PC-3 (cell line): ENCODE measurements around the gene VGLL3. TPM values are rescaled to one million over a fixed set of nuclear protein-coding genes. Genes with fewer than 3 reads are reported as not detected.

Experiments
- ATAC-seq: fragments of 200-7000 bp; cut with Tn5 transposase; 2 replicates; pipeline ENCODE4 v1.9.1; 2020; ENCODE audit warnings: mild to moderate bottlenecking, moderate library complexity
- BruUV-seq: library from RNA; stranded (reverse); fragments of 400-500 nt; replicated peaks from 2 replicates; lab custom pipeline; 2021; lab: Mats Ljungman, UMichigan
- CTCF ChIA-PET: fragments of 300-600 bp; sonication (Branson Sonifier 250); formaldehyde crosslinking; loops from one replicate; lab custom pipeline; 2022; ENCODE audit warnings: antibody characterized with exemption; lab: Charles Lee
- POLR2A ChIA-PET: fragments of 300-600 bp; sonication (Branson Sonifier 250); formaldehyde crosslinking; loops from one replicate; lab custom pipeline; 2022; ENCODE audit warnings: antibody characterized with exemption; ENCODE audit not compliant: unreplicated experiment; lab: Charles Lee
- DNase-seq: peaks from one replicate; pipeline ENCODE4 v3.0.0-alpha.2; 2015
- H2AFZ ChIP-seq: fragments of 300-600 bp; sonication (generic); 2 replicates; pipeline ENCODE4 v1.6.0; 2016; ENCODE audit warnings: antibody characterized with exemption, low read length
- H3F3A ChIP-seq: fragments of 300-600 bp; sonication (generic); one replicate; pipeline ENCODE4 v1.6.0; 2017; ENCODE audit warnings: antibody characterized with exemption, low read length, control low read depth, mild to moderate bottlenecking; ENCODE audit not compliant: unreplicated experiment
- H3K27ac ChIP-seq: fragments of 300-600 bp; sonication (generic); 2 replicates; pipeline ENCODE4 v1.5.1; 2016; ENCODE audit warnings: mild to moderate bottlenecking, low read length
- H3K27me3 ChIP-seq: fragments of 300-600 bp; sonication (generic); 2 replicates; pipeline ENCODE4 v1.6.1; 2016; ENCODE audit warnings: low read length, mixed read lengths
- H3K36me3 ChIP-seq: fragments of 300-600 bp; sonication (generic); 2 replicates; pipeline ENCODE4 v1.6.1; 2016; ENCODE audit warnings: low read depth, mixed run types, low read length, mixed read lengths
- H3K4me1 ChIP-seq: fragments of 300-600 bp; sonication (generic); 2 replicates; pipeline ENCODE4 v1.5.1; 2016; ENCODE audit warnings: low read length; ENCODE audit not compliant: insufficient read depth
- H3K4me2 ChIP-seq: fragments of 300-600 bp; sonication (generic); 2 replicates; pipeline ENCODE4 v1.6.0; 2016; ENCODE audit warnings: low read length
- H3K4me3 ChIP-seq: fragments of 300-600 bp; sonication (generic); 2 replicates; pipeline ENCODE4 v1.5.1; 2016; ENCODE audit warnings: mild to moderate bottlenecking, low read length, mixed read lengths
- H3K79me2 ChIP-seq: fragments of 300-600 bp; sonication (generic); 2 replicates; pipeline ENCODE4 v1.6.1; 2017; ENCODE audit warnings: low read length, mixed read lengths
- H3K9ac ChIP-seq: fragments of 300-600 bp; sonication (generic); 2 replicates; pipeline ENCODE4 v1.6.0; 2016; ENCODE audit warnings: mild to moderate bottlenecking, low read length
- H3K9me2 ChIP-seq: fragments of 300-600 bp; sonication (generic); replicated peaks from 2 replicates; pipeline ENCODE4 v1.6.1; 2016; ENCODE audit warnings: mixed run types, low read length, mixed read lengths
- H3K9me3 ChIP-seq: fragments of 300-600 bp; sonication (generic); 2 replicates; pipeline ENCODE4 v1.6.1; 2016; ENCODE audit warnings: low read length, mixed read lengths
- H4K20me1 ChIP-seq: fragments of 300-600 bp; sonication (generic); 2 replicates; pipeline ENCODE4 v1.6.1; 2016; ENCODE audit warnings: low read length, mixed read lengths
- CTCF ChIP-seq: fragments of 300-600 bp; sonication (generic); conservative IDR thresholded peaks from 2 replicates; pipeline ENCODE4 v1.5.1; 2017; ENCODE audit warnings: antibody characterized with exemption, low read depth, mild to moderate bottlenecking, low read length
- EZH2 ChIP-seq: fragments of 300-600 bp; sonication (generic); IDR thresholded peaks from one replicate; pipeline ENCODE4 v1.6.1; 2017; ENCODE audit warnings: antibody characterized with exemption, mild to moderate bottlenecking, low read length; ENCODE audit not compliant: unreplicated experiment
- EZH2phosphoT487 ChIP-seq: fragments of 300-600 bp; sonication (generic); IDR thresholded peaks from 2 replicates; pipeline ENCODE4 v1.6.1; 2018; ENCODE audit warnings: mild to moderate bottlenecking, antibody characterized with exemption, low read length, borderline replicate concordance
- intact Hi-C: fragments of 100-400 bp; cut with micrococcal nuclease; formaldehyde crosslinking; loops from 2 replicates; pipeline ENCODE4 v1.9.0; 2023
- total RNA-seq: library from RNA; depleted of rRNA; stranded (reverse); fragments of >200 nt; gene quantifications from 2 replicates; pipeline ENCODE4 v1.2.3, GENCODE V29; 2014

Gene VGLL3
- total RNA-seq, 1 experiment from 2014 or later: 1.3 TPM

- ChIA-PET CTCF (no interaction called here), POLR2A (no interaction called here)
- Histone ChIP-seq H2AFZ (no peak overlapping the region), H3K9me3 (no peaks in the 10 kb centered on the region), H3K36me3 (no peaks in the 10 kb centered on the region), H3F3A (no peaks in the 10 kb centered on the region), H3K27ac (peak overlapping the region; percentile 25), H3K9ac (no peak overlapping the region), H4K20me1 (no peaks in the 10 kb centered on the region), H3K79me2 (no peaks in the 10 kb centered on the region), H3K4me2 (peak overlapping the region; percentile 23), H3K4me3 (no peak overlapping the region), H3K27me3 (no peaks in the 10 kb centered on the region), H3K4me1 (peaks cover 41% of the 10 kb centered on the region), H3K9me2 (no peaks in the 10 kb centered on the region)
- no TSS peak for BruUV-seq
- intact Hi-C loops: loop anchor here (5.0 kb wide), 1 partner anchor 42 kb away; the partner anchor contains the start of gene VGLL3
- DNase-seq: no peak
- TF ChIP-seq CTCF (no peak), EZH2phosphoT487 (no peak), EZH2 (no peak)
- ATAC-seq: no peak
These were observed 40.2 kb downstream of the VGLL3 start for GRCh38 chr3:86950717-86951116.

- no peak for TF ChIP-seq EZH2
- TF ChIP-seq EZH2phosphoT487: no peak
- TF ChIP-seq CTCF: no peak
- Histone ChIP-seq H4K20me1 (no peaks in the 10 kb centered on the region), H3K9ac (no peak overlapping the region), H3K9me3 (no peaks in the 10 kb centered on the region), H3F3A (no peaks in the 10 kb centered on the region), H3K79me2 (no peaks in the 10 kb centered on the region), H3K4me3 (no peak overlapping the region), H3K4me1 (peaks cover 37% of the 10 kb centered on the region), H3K27me3 (no peaks in the 10 kb centered on the region), H2AFZ (no peak overlapping the region), H3K27ac (no peak overlapping the region), H3K4me2 (no peak overlapping the region), H3K9me2 (no peaks in the 10 kb centered on the region), H3K36me3 (no peaks in the 10 kb centered on the region)
- BruUV-seq: no TSS peak
- ATAC-seq (no peak), DNase-seq (no peak)
- POLR2A ChIA-PET: no interaction called here
- intact Hi-C loops: loop anchor here (5.0 kb wide), 1 partner anchor 42 kb away; the partner anchor contains the start of gene VGLL3
- CTCF ChIA-PET: no interaction called here
These were observed 41.1 kb downstream of the VGLL3 start for GRCh38 chr3:86949850-86950249.

DNA sequence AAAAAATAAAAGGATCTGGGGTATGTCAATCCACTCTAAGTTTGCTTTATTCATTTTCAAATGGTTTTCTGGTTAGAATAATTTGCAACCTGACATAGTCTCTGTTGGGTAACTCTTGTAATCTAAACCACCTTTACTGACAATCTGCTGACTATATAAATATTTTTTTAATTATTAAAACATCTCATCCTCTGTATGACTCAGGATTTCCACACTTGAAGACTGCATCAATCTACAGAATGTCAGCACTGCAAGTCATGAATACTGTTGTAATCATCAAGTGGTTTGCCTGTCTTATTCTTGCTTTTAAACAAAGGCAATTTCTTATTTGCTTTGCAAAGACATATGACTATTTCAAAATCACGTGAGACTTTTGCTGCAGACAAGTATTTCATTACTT is 42.1 kb downstream of the VGLL3 start:
- Histone ChIP-seq H4K20me1 (no peaks in the 10 kb centered on the region), H3K4me1 (peaks cover 28% of the 10 kb centered on the region), H3K9me3 (no peaks in the 10 kb centered on the region), H3K4me2 (no peak overlapping the region), H3F3A (no peaks in the 10 kb centered on the region), H3K27ac (no peak overlapping the region), H3K9me2 (no peaks in the 10 kb centered on the region), H3K9ac (no peak overlapping the region), H3K79me2 (no peaks in the 10 kb centered on the region), H2AFZ (no peak overlapping the region), H3K27me3 (no peaks in the 10 kb centered on the region), H3K36me3 (no peaks in the 10 kb centered on the region), H3K4me3 (no peak overlapping the region)
- CTCF ChIA-PET: no interaction called here
- BruUV-seq: no TSS peak
- intact Hi-C loops: no loop called here
- POLR2A ChIA-PET: no interaction called here
- peak; percentile 32 for DNase-seq
- no peak for TF ChIP-seq EZH2
- no peak for TF ChIP-seq EZH2phosphoT487
- ATAC-seq: no peak
